Keratinocyte (primary cell): ENCODE results near the gene INTS1. TPM values are rescaled to one million over a fixed set of nuclear protein-coding genes. Genes with fewer than 3 reads are reported as not detected.
A peak's percentile ranks its signal among the peaks of the same experiment; 100 is the strongest.

ENCODE experiments used
- DNase-seq: peaks from one replicate; pipeline ENCODE4 v3.0.0-alpha.2; 2011; ENCODE audit warnings: low read depth, missing footprints, low spot score
- FAIRE-seq: peaks from 2 replicates; lab custom pipeline; 2011; peaks lifted over from hg19 to GRCh38; lab: Jason Lieb, UNC
- H2AFZ ChIP-seq: 2 replicates; pipeline ENCODE4 v1.6.0; 2012; ENCODE audit warnings: low read length, control low read depth, inconsistent platforms; ENCODE audit not compliant: control insufficient read depth
- H3K27ac ChIP-seq: 2 replicates; pipeline ENCODE4 v1.5.1; 2011; ENCODE audit warnings: low read length; ENCODE audit not compliant: control insufficient read depth, insufficient read depth
- H3K27me3 ChIP-seq: 3 replicates; pipeline ENCODE4 v1.6.0; 2011; ENCODE audit warnings: low read length; ENCODE audit not compliant: control insufficient read depth, insufficient read depth; ENCODE audit errors: extremely low read depth
- H3K36me3 ChIP-seq, 2 experiments: 2 replicates in 1 of 2; 3 replicates in 1 of 2; pipeline ENCODE4 v1.5.1; 2011; ENCODE audit warnings: low read length in 2 of 2, mild to moderate bottlenecking in 1 of 2; ENCODE audit not compliant: control insufficient read depth in 2 of 2, insufficient read depth in 2 of 2; ENCODE audit errors: extremely low read depth in 1 of 2
- H3K4me1 ChIP-seq: 3 replicates; pipeline ENCODE4 v1.5.1; 2011; ENCODE audit warnings: low read length; ENCODE audit not compliant: control insufficient read depth, insufficient read depth; ENCODE audit errors: extremely low read depth
- H3K4me2 ChIP-seq: 3 replicates; pipeline ENCODE4 v1.6.0; 2011; ENCODE audit warnings: low read depth, low read length; ENCODE audit not compliant: control insufficient read depth, insufficient read depth; ENCODE audit errors: extremely low read depth
- H3K4me3 ChIP-seq, 3 experiments: fragments of 200-600 bp in 1 of 3; sonication (generic) in 1 of 3; 2 replicates in 2 of 3; 3 replicates in 1 of 3; pipeline ENCODE4 v1.5.1; 2011 to 2016; ENCODE audit warnings: low read length in 3 of 3, mild to moderate bottlenecking in 3 of 3, control low read depth in 2 of 3, inconsistent platforms in 1 of 3, low read depth in 1 of 3, mixed read lengths in 1 of 3, mixed run types in 1 of 3, moderate library complexity in 1 of 3; ENCODE audit not compliant: control insufficient read depth in 2 of 3, insufficient read depth in 2 of 3; ENCODE audit errors: extremely low read depth in 1 of 3
- H3K79me2 ChIP-seq: 2 replicates; pipeline ENCODE4 v1.6.0; 2012; ENCODE audit warnings: low read length; ENCODE audit not compliant: control insufficient read depth, insufficient read depth
- H3K9ac ChIP-seq: 3 replicates; pipeline ENCODE4 v1.6.0; 2011; ENCODE audit warnings: low read length; ENCODE audit not compliant: control insufficient read depth, insufficient read depth; ENCODE audit errors: extremely low read depth
- H3K9me1 ChIP-seq: 3 replicates; pipeline ENCODE4 v1.6.0; 2011; ENCODE audit warnings: low read length; ENCODE audit not compliant: control insufficient read depth, insufficient read depth; ENCODE audit errors: extremely low read depth
- H3K9me3 ChIP-seq: 2 replicates; pipeline ENCODE4 v1.5.1; 2012; ENCODE audit warnings: low read depth, low read length; ENCODE audit not compliant: control insufficient read depth
- H4K20me1 ChIP-seq: 3 replicates; pipeline ENCODE4 v1.6.0; 2011; ENCODE audit warnings: low read length; ENCODE audit not compliant: control insufficient read depth, insufficient read depth; ENCODE audit errors: extremely low read depth
- EZH2 ChIP-seq: IDR thresholded peaks from one replicate; pipeline ENCODE4 v1.6.1; 2012; ENCODE audit warnings: inconsistent platforms, mild to moderate bottlenecking, low read length, moderate library complexity
- dilution Hi-C: fragments of 300-500 bp; cut with MboI; formaldehyde crosslinking; loops from one replicate; pipeline ENCODE4 v1.7.0; 2020; ENCODE audit warnings: low sequenced_read_pairs; ENCODE audit not compliant: extremely low pct_ligation_motif_present
- polyA plus RNA-seq, 5 experiments: library from polyadenylated mRNA; depleted of rRNA in 3 of 5; stranded (reverse) in 3 of 5; stranded (forward) in 1 of 5; unstranded in 1 of 5; fragments of >200 nt; gene quantifications; 1 replicate in 1 of 5; 2 replicates in 3 of 5; 3 replicates in 1 of 5; pipeline versions ENCODE4 v1.2.1 to v1.2.3, GENCODE V29; 2011 to 2012; ENCODE audit warnings: missing spikeins in 2 of 5, low read depth in 1 of 5, low replicate concordance in 1 of 5
- TF ChIP-seq, protein P1 (sequence below), 3 experiments: IDR thresholded peaks in 1 of 3; conservative IDR thresholded peaks in 1 of 3; optimal IDR thresholded peaks in 1 of 3; 2 replicates in 2 of 3; 3 replicates in 1 of 3; pipeline versions ENCODE3 to v1.5.1; 2011; ENCODE audit warnings: low read length in 3 of 3, mild to moderate bottlenecking in 3 of 3, moderate library complexity in 2 of 3, control low read depth in 1 of 3, inconsistent platforms in 1 of 3; ENCODE audit not compliant: insufficient read depth in 2 of 3; ENCODE audit errors: extremely low read depth in 1 of 3

Gene INTS1
- polyA plus RNA-seq, 1 donor (not counting 4 experiments of a cell fraction or from before 2014, with no cell fraction given), result 10.6 TPM

GRCh38 chr7:1533547-1534329 is 29.5 kb upstream of the INTS1 start:
- Histone ChIP-seq H3K36me3 (peaks cover 6 to 8% of the 10 kb centered on the region in 2 experiments), H3K79me2 (peaks cover 60% of the 10 kb centered on the region)
- peak; percentile 62 for FAIRE-seq

DNA sequence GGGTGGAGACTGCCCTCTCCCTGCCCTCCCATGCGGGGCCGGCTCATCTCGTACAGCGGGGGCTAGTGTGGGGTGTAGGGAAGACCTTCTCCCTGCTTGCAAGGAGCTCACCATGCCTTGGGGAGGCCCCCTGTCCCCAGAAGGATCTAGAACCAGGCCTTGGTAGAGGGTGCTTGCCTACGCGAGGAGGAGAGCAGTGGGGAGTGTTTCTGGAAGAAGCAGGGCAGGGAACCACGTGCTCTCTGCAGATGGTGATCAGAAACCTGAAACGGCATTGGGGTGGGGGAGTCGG is 29.0 kb upstream of the INTS1 start:
- Histone ChIP-seq H3K4me3 (peak overlapping the region; percentile 80 to 89 (median 80)), H3K9ac (peak overlapping the region; percentile 86), H3K79me2 (peaks cover 56% of the 10 kb centered on the region), H2AFZ (no peak overlapping the region), H3K4me1 (peaks cover 47% of the 10 kb centered on the region), H3K9me3 (no peaks in the 10 kb centered on the region), H3K36me3 (peaks cover 4 to 8% of the 10 kb centered on the region in 2 experiments), H3K9me1 (peaks cover 3% of the 10 kb centered on the region), H3K4me2 (peak overlapping the region; percentile 83), H3K27ac (peak overlapping the region; percentile 90), H4K20me1 (peaks cover 9% of the 10 kb centered on the region), H3K27me3 (no peaks in the 10 kb centered on the region)
- TF ChIP-seq, protein P1, sequence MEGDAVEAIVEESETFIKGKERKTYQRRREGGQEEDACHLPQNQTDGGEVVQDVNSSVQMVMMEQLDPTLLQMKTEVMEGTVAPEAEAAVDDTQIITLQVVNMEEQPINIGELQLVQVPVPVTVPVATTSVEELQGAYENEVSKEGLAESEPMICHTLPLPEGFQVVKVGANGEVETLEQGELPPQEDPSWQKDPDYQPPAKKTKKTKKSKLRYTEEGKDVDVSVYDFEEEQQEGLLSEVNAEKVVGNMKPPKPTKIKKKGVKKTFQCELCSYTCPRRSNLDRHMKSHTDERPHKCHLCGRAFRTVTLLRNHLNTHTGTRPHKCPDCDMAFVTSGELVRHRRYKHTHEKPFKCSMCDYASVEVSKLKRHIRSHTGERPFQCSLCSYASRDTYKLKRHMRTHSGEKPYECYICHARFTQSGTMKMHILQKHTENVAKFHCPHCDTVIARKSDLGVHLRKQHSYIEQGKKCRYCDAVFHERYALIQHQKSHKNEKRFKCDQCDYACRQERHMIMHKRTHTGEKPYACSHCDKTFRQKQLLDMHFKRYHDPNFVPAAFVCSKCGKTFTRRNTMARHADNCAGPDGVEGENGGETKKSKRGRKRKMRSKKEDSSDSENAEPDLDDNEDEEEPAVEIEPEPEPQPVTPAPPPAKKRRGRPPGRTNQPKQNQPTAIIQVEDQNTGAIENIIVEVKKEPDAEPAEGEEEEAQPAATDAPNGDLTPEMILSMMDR (optimal IDR thresholded peaks at IDR 0.05 in 1 of 3, IDR thresholded peaks at IDR 0.05 in 1 of 3, conservative IDR thresholded peaks at IDR 0.05 in 1 of 3; ENCODE audit: extremely low read depth in 1 of 3, insufficient read depth in 2 of 3, low read length in 3 of 3), result no peak
- TF ChIP-seq EZH2, result no peak
- DNase-seq (no peak), FAIRE-seq (no peak)
- dilution Hi-C loops, result no loop called here

More at GRCh38 chr7:1533547-1534329, 29.5 kb upstream of the INTS1 start:
- dilution Hi-C loops, result no loop called here
- H3K9me3 ChIP-seq, result no peaks in the 10 kb centered on the region
- peaks cover 3% of the 10 kb centered on the region for H3K9me1 ChIP-seq
- no peak overlapping the region for H2AFZ ChIP-seq
- H3K27ac ChIP-seq, result peak overlapping the region; percentile 90
- peak overlapping the region; percentile 80 to 89 (median 80) for H3K4me3 ChIP-seq
- peak overlapping the region; percentile 86 for H3K9ac ChIP-seq
- peak overlapping the region; percentile 83 for H3K4me2 ChIP-seq
- no peak for DNase-seq
- H4K20me1 ChIP-seq, result peaks cover 12% of the 10 kb centered on the region
- TF ChIP-seq EZH2, result no peak
- TF ChIP-seq, protein P1 (optimal IDR thresholded peaks at IDR 0.05 in 1 of 3, IDR thresholded peaks at IDR 0.05 in 1 of 3, conservative IDR thresholded peaks at IDR 0.05 in 1 of 3; ENCODE audit: extremely low read depth in 1 of 3, insufficient read depth in 2 of 3, low read length in 3 of 3), result no peak
- H3K4me1 ChIP-seq, result peaks cover 47% of the 10 kb centered on the region
- no peaks in the 10 kb centered on the region for H3K27me3 ChIP-seq
